Measurements from ENCODE around the gene MAP3K3.

- TF ChIP-seq EZH2 (IDR thresholded peaks at IDR 0.05; ENCODE audit: borderline replicate concordance, low read length) (no peak), CTCF (conservative IDR thresholded peaks at IDR 0.05 in 1 of 2, IDR thresholded peaks at IDR 0.05 in 1 of 2; ENCODE audit: extremely low read depth in 1 of 2, insufficient read depth in 1 of 2, low read depth in 1 of 2, low read length in 2 of 2) (no peak)
Measured at GRCh38 chr17:63685578-63685977, 63.4 kb downstream of the MAP3K3 start.
